Neural cell (in vitro differentiated cells): Measurements from ENCODE around the gene MCTP2. TPM values are rescaled to one million over a fixed set of nuclear protein-coding genes. Genes with fewer than 3 reads are reported as not detected.

ENCODE experiments used
- H2AFZ ChIP-seq: fragments of 200-600, 300-800 bp; sonication (generic), shearing (Covaris generic); 2 replicates; pipeline ENCODE4 v1.6.0; 2014; ENCODE audit warnings: low read depth, mild to moderate bottlenecking, antibody characterized with exemption, low read length, moderate library complexity
- H3F3A ChIP-seq: fragments of 200-600 bp; shearing (Covaris generic); 2 replicates; pipeline ENCODE4 v1.6.1; 2016; ENCODE audit warnings: mild to moderate bottlenecking, moderate library complexity, mixed read lengths, antibody characterized with exemption, low read length; ENCODE audit not compliant: insufficient read depth, poor library complexity, severe bottlenecking
- H3K27ac ChIP-seq: fragments of 200-600, 300-800 bp; sonication (generic), shearing (Covaris generic); 2 replicates; pipeline ENCODE4 v1.5.1; 2014; ENCODE audit warnings: mild to moderate bottlenecking, low read length, moderate library complexity
- H3K27me3 ChIP-seq: fragments of 300-800, 200-600 bp; sonication (generic), shearing (Covaris generic); 2 replicates; pipeline ENCODE4 v1.6.0; 2014; ENCODE audit warnings: mild to moderate bottlenecking, low read depth, low read length, moderate library complexity; ENCODE audit not compliant: insufficient read depth
- H3K36me3 ChIP-seq: fragments of 300-800, 200-600 bp; sonication (generic), shearing (Covaris generic); 2 replicates; pipeline ENCODE4 v1.5.1; 2014; ENCODE audit warnings: mild to moderate bottlenecking, antibody characterized with exemption, low read length, moderate library complexity; ENCODE audit not compliant: insufficient read depth
- H3K4me2 ChIP-seq: fragments of 300-800, 200-600 bp; sonication (generic), shearing (Covaris generic); 2 replicates; pipeline ENCODE4 v1.6.0; 2014; ENCODE audit warnings: mild to moderate bottlenecking, low read length
- H3K4me3 ChIP-seq: fragments of 300-800, 200-600 bp; sonication (generic), shearing (Covaris generic); 2 replicates; pipeline ENCODE4 v1.5.1; 2014; ENCODE audit warnings: mild to moderate bottlenecking, low read length, moderate library complexity
- H3K79me2 ChIP-seq: fragments of 200-600 bp; shearing (Covaris generic); replicated peaks from 2 replicates; pipeline ENCODE4 v1.6.0; 2014; ENCODE audit warnings: mild to moderate bottlenecking, low read length, moderate library complexity; ENCODE audit not compliant: insufficient read depth
- H3K9ac ChIP-seq: fragments of 300-800, 200-600 bp; sonication (generic), shearing (Covaris generic); 2 replicates; pipeline ENCODE4 v1.6.1; 2016; ENCODE audit warnings: mild to moderate bottlenecking, low read length, mixed read lengths
- H3K9me2 ChIP-seq: fragments of 200-600 bp; shearing (Covaris generic); 2 replicates; pipeline ENCODE4 v1.6.1; 2016; ENCODE audit warnings: mild to moderate bottlenecking, low read length, mixed read lengths; ENCODE audit not compliant: insufficient read depth
- H3K9me3 ChIP-seq: fragments of 200-600, 300-800 bp; sonication (generic), shearing (Covaris generic); 2 replicates; pipeline ENCODE4 v1.6.1; 2016; ENCODE audit warnings: mild to moderate bottlenecking, mixed run types, low read length, moderate library complexity, mixed read lengths
- H4K20me1 ChIP-seq: fragments of 200-600 bp; shearing (Covaris generic); 2 replicates; pipeline ENCODE4 v1.6.1; 2016; ENCODE audit warnings: mild to moderate bottlenecking, mixed run types; ENCODE audit not compliant: insufficient read depth
- CTCF ChIP-seq: fragments of 450-650 bp; IDR thresholded peaks from 2 replicates; pipeline ENCODE4 v1.5.1; 2014; ENCODE audit warnings: antibody characterized with exemption, mild to moderate bottlenecking, moderate library complexity; ENCODE audit not compliant: poor library complexity, severe bottlenecking
- EP300 ChIP-seq: fragments of 450-650 bp; conservative IDR thresholded peaks from 2 replicates; pipeline ENCODE4 v1.6.1; 2014; ENCODE audit warnings: antibody characterized with exemption, mild to moderate bottlenecking, moderate library complexity; ENCODE audit not compliant: poor library complexity, severe bottlenecking
- EZH2 ChIP-seq: fragments of 200-600, 300-800 bp; shearing (Covaris generic), sonication (generic); IDR thresholded peaks from 2 replicates; pipeline ENCODE4 v1.6.1; 2014; ENCODE audit warnings: antibody characterized with exemption, low read length, borderline replicate concordance, mild to moderate bottlenecking; ENCODE audit not compliant: insufficient read depth, poor library complexity, severe bottlenecking
- MXI1 ChIP-seq: fragments of 450-650 bp; conservative IDR thresholded peaks from 2 replicates; pipeline ENCODE4 v1.6.1; 2014; ENCODE audit warnings: antibody characterized with exemption, mild to moderate bottlenecking; ENCODE audit not compliant: poor library complexity, severe bottlenecking
- POLR2AphosphoS5 ChIP-seq: IDR thresholded peaks from 2 replicates; pipeline ENCODE4 v1.6.1; 2012
- RAD21 ChIP-seq: fragments of 450-650 bp; conservative IDR thresholded peaks from 2 replicates; pipeline ENCODE4 v1.6.1; 2014; ENCODE audit warnings: antibody characterized with exemption, mild to moderate bottlenecking, moderate library complexity
- REST ChIP-seq: IDR thresholded peaks from 2 replicates; pipeline ENCODE4 v1.6.1; 2012; ENCODE audit warnings: borderline replicate concordance
- SMC3 ChIP-seq: fragments of 450-650 bp; conservative IDR thresholded peaks from 2 replicates; pipeline ENCODE4 v1.6.1; 2014; ENCODE audit warnings: antibody characterized with exemption, mild to moderate bottlenecking, moderate library complexity; ENCODE audit not compliant: poor library complexity
- TAF1 ChIP-seq: IDR thresholded peaks from 2 replicates; pipeline ENCODE4 v1.6.1; 2012; ENCODE audit warnings: low read depth
- polyA plus RNA-seq: library from polyadenylated mRNA; depleted of rRNA; stranded (reverse); fragments of >200 nt; gene quantifications from 2 replicates; pipeline ENCODE4 v1.2.3, GENCODE V29; 2014

Gene MCTP2
- polyA plus RNA-seq, 1 donor from 2014 or later = not detected

GRCh38 chr15:94234300-94234699 lies 2.9 kb downstream of the MCTP2 start:
- Histone ChIP-seq H3K4me2 (no peak overlapping the region), H3K79me2 (no peaks in the 10 kb centered on the region), H2AFZ (no peak overlapping the region), H3K9me3 (no peaks in the 10 kb centered on the region), H3K27ac (no peak overlapping the region), H3K27me3 (peaks cover 53% of the 10 kb centered on the region), H3K4me3 (no peak overlapping the region), H3K36me3 (no peaks in the 10 kb centered on the region), H4K20me1 (no peaks in the 10 kb centered on the region), H3F3A (no peaks in the 10 kb centered on the region), H3K9me2 (no peaks in the 10 kb centered on the region), H3K9ac (no peak overlapping the region)
- no peak for TF ChIP-seq TAF1
- no peak for TF ChIP-seq CTCF
- no peak for TF ChIP-seq SMC3
- no peak for TF ChIP-seq EZH2
- no peak for TF ChIP-seq RAD21
- no peak for TF ChIP-seq POLR2AphosphoS5
- no peak for TF ChIP-seq EP300
- no peak for TF ChIP-seq MXI1
- TF ChIP-seq REST = no peak

DNA sequence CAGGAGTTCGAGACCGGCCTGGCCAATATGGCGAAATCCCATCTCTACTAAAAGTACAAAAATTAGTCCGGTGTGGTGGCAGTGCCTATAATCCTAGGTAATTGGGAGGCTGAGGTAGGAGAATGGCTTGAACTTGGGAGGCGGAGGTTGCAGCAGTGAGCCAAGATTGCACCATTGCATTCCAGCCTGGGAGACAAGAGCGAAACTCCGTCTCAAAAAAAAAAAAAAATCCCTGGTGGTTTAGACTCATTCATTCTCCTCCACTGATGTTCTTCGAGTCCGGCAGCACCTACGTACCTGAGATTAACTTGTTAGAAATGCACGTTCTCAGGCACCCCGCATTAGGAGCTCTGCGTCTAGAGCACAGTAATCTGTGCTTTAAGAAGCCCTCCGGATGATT lies 3.7 kb downstream of the MCTP2 start:
- Histone ChIP-seq H3K79me2 (no peaks in the 10 kb centered on the region), H2AFZ (no peak overlapping the region), H3K27me3 (peaks cover 46% of the 10 kb centered on the region), H3F3A (no peaks in the 10 kb centered on the region), H3K27ac (no peak overlapping the region), H3K9ac (no peak overlapping the region), H3K4me3 (no peak overlapping the region), H3K4me2 (no peak overlapping the region), H3K9me3 (no peaks in the 10 kb centered on the region), H3K36me3 (no peaks in the 10 kb centered on the region), H3K9me2 (no peaks in the 10 kb centered on the region), H4K20me1 (no peaks in the 10 kb centered on the region)
- TF ChIP-seq EP300 = no peak
- TF ChIP-seq MXI1 = no peak
- TF ChIP-seq REST = no peak
- no peak for TF ChIP-seq POLR2AphosphoS5
- TF ChIP-seq TAF1 = no peak
- TF ChIP-seq SMC3 = no peak
